ENCODE results near the gene SLC4A2. TPM values are rescaled to one million over a fixed set of nuclear protein-coding genes. Genes with fewer than 3 reads are reported as not detected.

Gene SLC4A2
- total and polyA plus RNA-seq, 7 donors, result 12.3 to 124 (median 84.6) TPM

DNA sequence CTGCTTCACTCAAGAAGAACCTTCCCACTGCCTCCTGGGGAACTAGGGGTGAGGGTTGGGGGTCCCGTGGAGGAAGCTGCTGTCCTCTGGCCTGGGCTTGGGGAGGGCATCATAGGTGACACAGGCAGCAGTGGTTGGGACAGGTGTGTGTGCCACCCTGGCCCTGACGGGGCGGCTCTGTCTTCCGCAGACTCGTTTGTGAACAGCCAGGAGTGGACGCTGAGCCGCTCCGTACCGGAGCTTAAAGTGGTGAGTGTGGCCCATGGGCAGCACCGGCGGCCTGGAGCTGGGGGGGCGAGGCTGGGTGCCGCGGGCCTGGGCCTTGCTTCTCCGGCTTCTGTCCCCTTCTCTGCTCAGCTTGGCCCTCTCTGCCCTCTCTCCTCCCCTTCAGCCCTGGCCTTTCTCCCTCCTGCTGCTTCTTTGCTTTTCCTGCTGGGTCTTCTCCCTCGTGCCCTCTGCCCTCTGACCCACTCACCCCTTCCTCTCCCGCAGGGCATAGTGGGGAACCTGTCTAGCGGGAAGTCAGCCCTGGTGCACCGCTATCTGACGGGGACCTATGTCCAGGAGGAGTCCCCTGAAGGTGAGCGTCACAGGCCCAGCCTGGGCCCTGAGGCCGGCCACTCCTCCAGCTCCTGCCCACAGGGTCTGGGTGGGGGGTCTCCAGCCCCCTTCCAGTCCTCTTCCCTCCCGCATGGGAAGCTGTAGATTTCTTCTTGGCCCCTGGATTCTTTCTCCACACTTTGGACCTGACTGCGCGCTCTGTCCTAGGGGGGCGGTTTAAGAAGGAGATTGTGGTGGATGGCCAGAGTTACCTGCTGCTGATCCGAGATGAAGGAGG is 57.4 kb downstream of the SLC4A2 start:
- Histone ChIP-seq H3K27me3 (no peaks in the 10 kb centered on the region), H3K36me3 (peaks cover 20 to 46% (median 33%) of the 10 kb centered on the region in 4 donors), H3K9me3 (no peaks in the 10 kb centered on the region), H3K27ac (no peak overlapping the region), H3K4me3 (no peak overlapping the region), H3K4me1 (peaks cover 0 to 29% (median 27%) of the 10 kb centered on the region in 4 donors)
- intact Hi-C loops (cut with DNase I), result no loop called here
- TF ChIP-seq POLR2A (IDR thresholded peaks at IDR 0.05), result no peak
- TF ChIP-seq, protein P1, sequence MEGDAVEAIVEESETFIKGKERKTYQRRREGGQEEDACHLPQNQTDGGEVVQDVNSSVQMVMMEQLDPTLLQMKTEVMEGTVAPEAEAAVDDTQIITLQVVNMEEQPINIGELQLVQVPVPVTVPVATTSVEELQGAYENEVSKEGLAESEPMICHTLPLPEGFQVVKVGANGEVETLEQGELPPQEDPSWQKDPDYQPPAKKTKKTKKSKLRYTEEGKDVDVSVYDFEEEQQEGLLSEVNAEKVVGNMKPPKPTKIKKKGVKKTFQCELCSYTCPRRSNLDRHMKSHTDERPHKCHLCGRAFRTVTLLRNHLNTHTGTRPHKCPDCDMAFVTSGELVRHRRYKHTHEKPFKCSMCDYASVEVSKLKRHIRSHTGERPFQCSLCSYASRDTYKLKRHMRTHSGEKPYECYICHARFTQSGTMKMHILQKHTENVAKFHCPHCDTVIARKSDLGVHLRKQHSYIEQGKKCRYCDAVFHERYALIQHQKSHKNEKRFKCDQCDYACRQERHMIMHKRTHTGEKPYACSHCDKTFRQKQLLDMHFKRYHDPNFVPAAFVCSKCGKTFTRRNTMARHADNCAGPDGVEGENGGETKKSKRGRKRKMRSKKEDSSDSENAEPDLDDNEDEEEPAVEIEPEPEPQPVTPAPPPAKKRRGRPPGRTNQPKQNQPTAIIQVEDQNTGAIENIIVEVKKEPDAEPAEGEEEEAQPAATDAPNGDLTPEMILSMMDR (IDR thresholded peaks at IDR 0.05), result no peak
- no peak for TF ChIP-seq POLR2AphosphoS5 (IDR thresholded peaks at IDR 0.05)
- TF ChIP-seq EP300 (IDR thresholded peaks at IDR 0.05), result no peak
- 91 to 93% methylated on average over 27 of the region's 27 CpGs for WGBS, 2 donors
- no peak for DNase-seq

DNA sequence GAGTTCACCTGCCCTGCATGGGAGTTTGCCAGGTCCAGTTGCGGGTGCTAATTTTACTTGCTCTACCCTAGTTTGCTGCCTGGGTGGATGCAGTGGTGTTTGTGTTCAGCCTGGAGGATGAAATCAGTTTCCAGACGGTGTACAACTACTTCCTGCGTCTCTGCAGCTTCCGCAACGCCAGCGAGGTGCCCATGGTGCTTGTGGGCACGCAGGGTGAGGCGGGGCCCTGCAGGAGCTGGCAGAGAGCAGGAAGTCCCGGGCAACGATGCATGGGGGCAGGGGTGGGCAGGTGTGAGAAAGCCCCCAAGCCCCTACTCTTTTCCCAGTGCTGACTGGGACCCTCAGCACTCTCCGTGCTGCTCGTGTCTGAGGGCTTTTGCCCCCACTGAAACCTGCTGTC is 58.2 kb downstream of the SLC4A2 start:
- Histone ChIP-seq H3K27me3 (no peaks in the 10 kb centered on the region), H3K9me3 (no peaks in the 10 kb centered on the region), H3K4me3 (no peak overlapping the region), H3K36me3 (peaks cover 21 to 54% (median 36%) of the 10 kb centered on the region in 4 donors), H3K27ac (no peak overlapping the region), H3K4me1 (peaks cover 0 to 29% (median 27%) of the 10 kb centered on the region in 4 donors)
- TF ChIP-seq POLR2A (IDR thresholded peaks at IDR 0.05) (no peak), POLR2AphosphoS5 (IDR thresholded peaks at IDR 0.05) (no peak), EP300 (IDR thresholded peaks at IDR 0.05) (no peak)
- TF ChIP-seq, protein P1 (IDR thresholded peaks at IDR 0.05), result no peak
- 80 to 89% methylated on average over 12 of the region's 12 CpGs for WGBS, 2 donors
- DNase-seq, result no peak
- intact Hi-C loops (cut with DNase I), result no loop called here

DNA sequence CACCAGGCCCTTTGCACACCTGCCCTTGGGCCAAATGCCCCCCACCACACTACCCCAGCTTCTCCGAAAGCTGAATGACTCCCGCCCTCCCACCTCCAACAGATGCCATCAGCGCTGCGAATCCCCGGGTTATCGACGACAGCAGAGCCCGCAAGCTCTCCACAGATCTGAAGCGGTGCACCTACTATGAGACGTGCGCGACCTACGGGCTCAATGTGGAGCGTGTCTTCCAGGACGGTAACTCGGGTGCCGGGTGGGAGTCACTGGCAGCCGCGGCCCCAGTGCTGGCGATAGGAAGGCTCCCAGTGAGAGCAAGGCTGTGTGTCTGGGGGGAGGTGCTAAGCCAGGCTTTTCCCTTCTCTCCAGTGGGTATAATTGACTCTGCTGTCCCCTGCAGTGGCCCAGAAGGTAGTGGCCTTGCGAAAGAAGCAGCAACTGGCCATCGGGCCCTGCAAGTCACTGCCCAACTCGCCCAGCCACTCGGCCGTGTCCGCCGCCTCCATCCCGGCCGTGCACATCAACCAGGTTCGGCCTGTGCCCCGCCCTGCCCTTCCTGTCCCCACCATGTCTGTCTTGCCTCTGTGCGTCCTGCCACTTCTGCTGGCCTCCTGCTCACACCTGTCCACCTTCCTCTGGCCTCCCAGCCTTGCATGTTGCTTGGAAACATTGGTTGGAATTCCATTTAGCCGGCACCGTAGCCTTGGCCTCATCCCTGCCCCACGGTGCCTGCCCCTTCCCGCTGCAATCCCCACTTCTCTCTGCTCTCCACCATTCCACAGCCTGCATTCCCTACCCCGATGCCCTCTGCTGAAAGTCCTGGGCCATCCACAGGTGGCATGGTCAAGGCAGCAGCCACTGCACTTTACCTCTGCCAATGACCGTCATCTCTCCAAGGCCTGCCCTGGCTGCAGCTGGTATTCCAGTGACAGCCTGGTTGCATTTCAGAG is 59.0 kb downstream of the SLC4A2 start:
- intact Hi-C loops (cut with DNase I), result no loop called here
- Histone ChIP-seq H3K4me3 (no peak overlapping the region), H3K27ac (no peak overlapping the region), H3K4me1 (peaks cover 0 to 23% (median 22%) of the 10 kb centered on the region in 4 donors), H3K36me3 (peaks cover 21 to 62% (median 41%) of the 10 kb centered on the region in 4 donors), H3K27me3 (no peaks in the 10 kb centered on the region), H3K9me3 (no peaks in the 10 kb centered on the region)
- WGBS, 2 donors, result 95 to 97% methylated on average over 38 of the region's 38 CpGs
- no peak for DNase-seq
- TF ChIP-seq EP300 (IDR thresholded peaks at IDR 0.05), result no peak
- TF ChIP-seq, protein P1 (IDR thresholded peaks at IDR 0.05), result no peak
- TF ChIP-seq POLR2AphosphoS5 (IDR thresholded peaks at IDR 0.05), result no peak
- no peak for TF ChIP-seq POLR2A (IDR thresholded peaks at IDR 0.05)

DNA sequence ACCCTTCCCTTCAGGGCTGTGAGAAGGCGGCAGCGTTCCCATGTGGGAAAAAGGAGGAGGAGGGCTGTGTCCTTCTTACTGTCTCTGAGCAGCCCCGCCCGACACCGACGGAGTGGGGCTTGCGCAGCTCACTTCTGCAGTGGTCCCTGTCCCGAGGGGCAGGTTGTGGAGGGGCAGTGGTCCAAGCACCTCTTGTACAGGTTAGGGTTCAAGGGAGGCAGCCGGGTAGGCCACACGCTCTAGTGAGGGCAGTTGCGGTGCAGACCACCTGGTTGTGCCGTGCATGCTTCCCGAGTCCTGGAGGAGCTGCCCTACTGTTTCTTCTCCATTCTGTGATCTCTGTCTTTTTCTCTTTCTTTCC is 59.6 kb downstream of the SLC4A2 start:
- Histone ChIP-seq H3K9me3 (no peaks in the 10 kb centered on the region), H3K4me1 (peaks cover 0 to 17% (median 16%) of the 10 kb centered on the region in 4 donors), H3K4me3 (no peak overlapping the region), H3K27ac (no peak overlapping the region), H3K36me3 (peaks cover 21 to 66% (median 45%) of the 10 kb centered on the region in 4 donors), H3K27me3 (no peaks in the 10 kb centered on the region)
- TF ChIP-seq POLR2A (IDR thresholded peaks at IDR 0.05), result no peak
- TF ChIP-seq, protein P1 (IDR thresholded peaks at IDR 0.05), result no peak
- 92 to 97% methylated on average over 13 of the region's 13 CpGs for WGBS, 2 donors
- intact Hi-C loops (cut with DNase I), result no loop called here
- DNase-seq, result no peak
